ENCODE results near the gene FAM171A1.

DNA sequence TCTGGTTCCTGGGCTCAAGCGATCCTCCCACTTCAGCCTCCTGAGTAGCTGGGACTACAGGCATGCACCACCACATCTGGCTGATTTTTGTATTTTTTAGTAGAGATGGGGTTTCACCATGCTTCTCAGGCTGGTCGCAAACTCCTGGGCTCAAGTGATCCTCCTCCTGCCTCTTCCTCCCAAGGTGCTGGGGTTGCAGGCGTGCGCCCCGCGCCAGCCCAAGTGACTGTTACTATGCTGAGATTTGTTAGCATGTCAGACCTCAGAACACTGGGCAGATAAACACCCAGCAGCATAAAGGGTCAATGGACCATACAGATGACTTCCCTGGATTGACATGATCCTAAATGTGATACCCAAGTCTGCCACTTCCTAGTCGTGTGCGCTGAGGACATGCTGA is 142.7 kb downstream of the FAM171A1 start:
- TF ChIP-seq CTCF (IDR thresholded peaks at IDR 0.05; ENCODE audit: low read depth, low read length) (no peak), EZH2phosphoT487 (IDR thresholded peaks at IDR 0.05; ENCODE audit: low read depth) (no peak)

Data from OCI-LY3 (cell line).